Left colon (tissue), 2 donors: ENCODE measurements around the gene LCN1. TPM values are rescaled to one million over a fixed set of nuclear protein-coding genes. Genes with fewer than 3 reads are reported as not detected.

Experiments used
- total RNA-seq, 2 donors: library from RNA; stranded (reverse); fragmentation: NEBNext Ultra II Directional; extraction: Animal tissue kit (Norgen Biotek cat#: 25700); gene quantifications; one replicate each; pipeline ENCODE4 v1.2.1, GENCODE V29; 2021
- donor health status: DM: no; HTN: no; CAD: no.
- donor health status: DM: yes; HTN: yes; CAD: no.

Gene LCN1
- total RNA-seq, 2 donors from 2014 or later: not detected

Other genes starting within 250 kb of the LCN1 start
- 10 to 100 TPM; 20.4 to 26.3 TPM for gene PPP1R26, start 41.7 kb upstream of the LCN1 start, total RNA-seq
- gene MRPS2, start 20.8 kb upstream of the LCN1 start, total RNA-seq: 10 to 100 TPM; 25.4 to 35.3 TPM
- gene OBP2A, start 24.7 kb downstream of the LCN1 start, total RNA-seq: not detected
- not detected for gene PAEP, start 40.3 kb downstream of the LCN1 start, total RNA-seq
- not detected for gene GLT6D1, start 118.1 kb downstream of the LCN1 start, total RNA-seq
- not detected for gene LCN9, start 141.9 kb downstream of the LCN1 start, total RNA-seq
- gene SOHLH1, start 178.0 kb downstream of the LCN1 start, total RNA-seq: not detected
- gene KCNT1, start 180.7 kb downstream of the LCN1 start, total RNA-seq: under 1 TPM in 1 of 2 donors, not detected in 1; 0.34 TPM